Activated T-helper 2 cell treated with anti-CD3 and anti-CD28 coated beads, Interferon-gamma antibody, Interleukin-2, Interleukin-4, amounts not matched to agents 10 μg/mL and 5 μg/mL and 100 μg/mL, durations not matched to agents 14 hours and 24 hours and 36 hours (primary cell): Measurements from ENCODE around the gene SLC7A8. TPM values are rescaled to one million over a fixed set of nuclear protein-coding genes. Genes with fewer than 3 reads are reported as not detected.
"Not testable (repeated sequence)": the region's sequence is repeated elsewhere in the genome, so short reads cannot be mapped to it uniquely, and the experiment has no call there.

Experiments
- DNase-seq: peaks from one replicate; pipeline ENCODE4 v3.0.0; 2021; ENCODE audit warnings: low spot score
- H3K27ac Mint-ChIP-seq: one replicate; pipeline ENCODE4 v1.8.0; 2021; ENCODE audit warnings: mixed read lengths
- H3K27me3 Mint-ChIP-seq: one replicate; pipeline ENCODE4 v1.8.0; 2021; ENCODE audit warnings: low read depth, mixed read lengths
- H3K36me3 Mint-ChIP-seq: one replicate; pipeline ENCODE4 v1.8.0; 2021; ENCODE audit warnings: low read depth, mixed read lengths
- H3K4me1 Mint-ChIP-seq: one replicate; pipeline ENCODE4 v1.8.0; 2021; ENCODE audit warnings: low read depth, mixed read lengths
- H3K4me3 Mint-ChIP-seq: one replicate; pipeline ENCODE4 v1.8.0; 2021; ENCODE audit warnings: low read depth, mild to moderate bottlenecking, moderate library complexity, mixed read lengths
- H3K9me3 Mint-ChIP-seq: one replicate; pipeline ENCODE4 v1.8.0; 2021; ENCODE audit warnings: mixed read lengths
- intact Hi-C: fragments of 100-400 bp; cut with micrococcal nuclease; formaldehyde crosslinking; loops from one replicate; pipeline ENCODE4 v1.15.1; 2023
- total RNA-seq: library from RNA; stranded (reverse); gene quantifications from 2 replicates; pipeline ENCODE4 v1.2.3, GENCODE V29; 2022

SLC7A8 gene
- total RNA-seq, 1 donor from 2014 or later: 5.3 TPM

DNA sequence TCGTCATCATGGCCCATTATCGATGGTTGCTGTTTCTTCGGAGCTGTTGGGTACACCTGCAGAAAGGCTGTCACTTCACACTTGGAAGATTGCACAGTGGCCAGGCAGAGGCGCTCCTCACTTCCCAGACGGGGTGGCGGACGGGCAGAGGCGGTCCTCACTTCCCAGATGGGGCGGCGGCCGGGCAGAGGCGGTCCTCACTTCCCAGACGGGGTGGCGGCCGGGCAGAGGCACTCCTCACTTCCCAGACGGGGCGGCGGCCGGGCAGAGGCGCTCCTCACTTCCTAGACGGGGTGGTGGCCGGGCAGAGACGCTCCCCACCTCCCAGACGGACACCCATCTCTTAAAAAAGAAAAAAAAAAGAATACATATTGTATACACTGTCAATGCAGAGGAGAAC lies 75.3 kb downstream of the SLC7A8 start:
- H3K4me1 Mint-ChIP-seq, intact Hi-C loops, H3K27me3 Mint-ChIP-seq, H3K27ac Mint-ChIP-seq, DNase-seq, H3K36me3 Mint-ChIP-seq, H3K4me3 Mint-ChIP-seq, H3K9me3 Mint-ChIP-seq: not testable (repeated sequence)

DNA sequence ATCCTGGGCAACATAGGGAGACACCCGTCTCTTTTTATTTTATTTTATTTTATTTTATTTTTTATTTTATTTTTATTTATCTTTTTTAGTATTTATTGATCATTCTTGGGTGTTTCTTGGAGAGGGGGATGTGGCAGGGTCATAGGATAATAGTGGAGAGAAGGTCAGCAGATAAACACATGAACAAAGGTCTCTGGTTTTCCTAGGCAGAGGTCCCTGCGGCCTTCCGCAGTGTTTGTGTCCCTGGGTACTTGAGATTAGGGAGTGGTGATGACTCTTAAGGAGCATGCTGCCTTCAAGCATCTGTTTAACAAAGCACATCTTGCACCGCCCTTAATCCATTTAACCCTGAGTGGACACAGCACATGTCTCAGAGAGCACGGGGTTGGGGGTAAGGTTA lies 75.8 kb downstream of the SLC7A8 start:
- H3K27ac Mint-ChIP-seq, intact Hi-C loops, DNase-seq, H3K4me3 Mint-ChIP-seq, H3K27me3 Mint-ChIP-seq, H3K4me1 Mint-ChIP-seq, H3K9me3 Mint-ChIP-seq, H3K36me3 Mint-ChIP-seq: not testable (repeated sequence)

DNA sequence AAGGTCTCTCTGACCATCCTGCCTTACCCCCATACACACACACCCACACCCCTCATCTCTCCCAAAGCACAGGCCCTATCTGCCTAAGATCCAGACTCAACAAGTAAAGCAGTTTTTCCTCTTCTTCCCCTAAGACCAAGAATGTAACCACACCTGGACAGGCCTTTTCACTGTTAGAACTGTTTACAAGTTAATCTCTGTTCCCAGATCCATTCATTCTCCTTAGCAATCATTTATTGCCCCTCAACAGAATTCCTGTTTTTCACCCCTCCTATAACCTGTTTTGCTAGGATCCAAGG lies 76.8 kb downstream of the SLC7A8 start:
- no peak overlapping the region for H3K27ac Mint-ChIP-seq
- no peaks in the 10 kb centered on the region for H3K4me1 Mint-ChIP-seq
- no peaks in the 10 kb centered on the region for H3K27me3 Mint-ChIP-seq
- intact Hi-C loops: no loop called here
- H3K4me3 Mint-ChIP-seq: no peak overlapping the region
- no peaks in the 10 kb centered on the region for H3K36me3 Mint-ChIP-seq
- DNase-seq: no peak
- H3K9me3 Mint-ChIP-seq: no peaks in the 10 kb centered on the region

DNA sequence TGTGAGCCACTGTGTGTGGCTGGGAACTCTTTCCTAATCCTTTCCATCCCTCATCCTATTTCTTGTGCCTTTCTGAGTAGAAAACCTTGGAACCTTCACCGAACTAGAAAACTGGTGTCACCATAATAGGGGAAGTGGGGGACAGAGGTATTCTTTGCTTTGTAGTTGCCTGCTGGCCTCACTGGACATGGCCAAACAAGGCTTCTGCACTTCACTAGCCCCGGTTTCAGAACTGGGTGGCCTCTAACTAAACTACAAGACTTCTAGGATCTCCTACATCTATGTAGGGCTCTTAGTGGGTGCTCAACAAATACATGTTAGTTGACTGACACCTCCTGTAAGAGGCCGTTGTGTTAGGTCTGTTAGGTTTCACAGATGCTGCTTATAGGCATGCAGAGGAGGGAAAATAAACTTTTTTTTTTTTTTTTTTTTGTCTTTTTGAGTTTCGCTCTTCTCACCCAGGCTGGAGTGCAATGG lies 78.1 kb downstream of the SLC7A8 start:
- H3K27ac Mint-ChIP-seq: no peak overlapping the region
- intact Hi-C loops: no loop called here
- H3K9me3 Mint-ChIP-seq: no peaks in the 10 kb centered on the region
- H3K36me3 Mint-ChIP-seq: no peaks in the 10 kb centered on the region
- H3K27me3 Mint-ChIP-seq: no peaks in the 10 kb centered on the region
- no peak overlapping the region for H3K4me3 Mint-ChIP-seq
- no peak for DNase-seq
- no peaks in the 10 kb centered on the region for H3K4me1 Mint-ChIP-seq

DNA sequence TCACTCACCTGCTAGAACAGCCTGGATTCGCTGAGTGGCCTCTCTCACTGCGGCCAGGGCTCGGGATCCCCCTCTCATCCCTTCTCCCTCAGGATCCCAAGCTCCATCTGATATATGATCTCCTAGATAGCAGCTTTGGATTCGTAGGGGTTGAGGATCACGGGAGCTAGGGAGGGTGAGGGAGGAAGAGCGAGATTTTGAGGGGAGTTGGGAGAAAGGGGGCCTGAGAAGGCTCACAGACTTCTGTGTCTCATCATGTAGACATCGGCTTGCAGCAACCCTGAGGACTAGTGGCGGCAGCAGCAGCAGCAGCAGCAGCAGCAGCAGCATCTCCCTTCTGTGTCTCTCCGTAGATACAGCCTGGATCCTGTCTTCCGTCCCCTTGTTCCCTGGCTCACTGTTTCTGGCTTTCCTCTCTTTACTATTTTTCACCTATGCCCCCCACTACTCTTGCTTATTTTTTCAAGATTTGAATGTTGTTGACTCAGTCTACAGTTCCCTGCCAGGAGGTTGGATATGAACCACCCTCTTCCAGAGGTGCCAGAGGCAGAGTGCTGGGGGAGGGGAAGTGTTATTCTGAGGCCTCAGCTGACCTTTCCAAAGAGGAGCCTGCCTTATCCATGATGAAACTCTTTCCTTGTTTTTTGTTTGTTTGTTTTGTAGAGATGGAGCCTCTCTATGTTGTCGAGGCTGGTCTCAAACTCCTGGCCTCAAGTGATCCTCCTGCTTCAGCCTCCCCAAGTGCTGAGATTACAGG lies 78.7 kb downstream of the SLC7A8 start, which contains the start of gene CIROP:
CIROP (minus strand) TSS at position 399 of the 757 bp plus-strand sequence; CDS start at position 330, 69 bp downstream.
- Mint-ChIP-seq H3K27me3 (no peaks in the 10 kb centered on the region), H3K9me3 (no peaks in the 10 kb centered on the region), H3K27ac (no peak within 1 kb of the TSS), H3K4me3 (no peak within 1 kb of the TSS), H3K36me3 (no peaks in the 10 kb centered on the region), H3K4me1 (no peaks in the 10 kb centered on the region)
- no peak for DNase-seq
- intact Hi-C loops: no loop called here

DNA sequence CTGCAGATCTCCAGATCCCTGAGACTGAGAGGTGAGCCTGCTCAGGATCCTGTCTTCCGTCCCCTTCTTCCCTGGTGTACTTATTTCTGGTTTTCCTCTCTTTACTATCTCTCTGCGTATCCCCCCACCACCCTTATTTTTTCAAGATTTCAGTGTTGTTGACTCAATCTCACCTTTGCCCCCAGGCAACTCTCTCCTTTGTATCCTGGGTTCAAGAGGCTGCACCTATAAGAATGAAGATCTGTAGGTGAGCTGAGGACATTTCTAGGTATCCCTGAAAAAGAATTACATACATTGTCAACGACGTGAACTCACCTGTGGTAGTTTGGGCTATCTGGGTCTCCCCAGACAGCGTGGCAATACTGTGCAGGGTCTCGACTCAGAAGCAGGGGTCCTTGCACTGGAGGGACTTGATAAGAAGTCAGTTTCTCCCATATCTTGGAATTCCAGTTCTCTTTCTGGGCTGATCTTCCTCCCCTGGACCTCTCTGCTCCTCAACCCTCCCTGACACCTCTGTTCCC lies 79.3 kb downstream of the SLC7A8 start:
- H3K27ac Mint-ChIP-seq: no peak overlapping the region
- no peak overlapping the region for H3K4me3 Mint-ChIP-seq
- no peak for DNase-seq
- intact Hi-C loops: no loop called here
- peaks cover 1% of the 10 kb centered on the region for H3K4me1 Mint-ChIP-seq
- no peaks in the 10 kb centered on the region for H3K9me3 Mint-ChIP-seq
- H3K27me3 Mint-ChIP-seq: no peaks in the 10 kb centered on the region
- H3K36me3 Mint-ChIP-seq: peaks cover 6% of the 10 kb centered on the region

DNA sequence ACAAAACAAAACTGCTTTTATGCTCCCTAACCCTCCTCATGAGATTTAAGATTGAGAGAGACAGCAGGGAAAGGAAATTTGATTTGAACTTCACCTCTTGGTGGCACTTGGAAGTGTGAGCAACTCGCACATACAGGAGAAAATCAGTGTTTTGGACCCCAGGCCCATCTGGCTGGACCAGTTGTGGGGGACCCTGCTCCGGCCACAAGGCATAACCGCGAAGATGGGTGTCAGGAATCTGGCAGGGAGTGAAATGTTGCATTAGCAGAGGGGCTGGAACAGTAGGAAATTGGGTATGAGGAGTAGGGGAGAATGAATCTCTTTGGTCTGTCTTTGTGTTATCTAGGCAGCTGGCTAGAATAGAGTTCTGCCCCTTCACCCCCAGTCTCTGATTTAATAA lies 79.9 kb downstream of the SLC7A8 start:
- peaks cover 12% of the 10 kb centered on the region for H3K36me3 Mint-ChIP-seq
- no peaks in the 10 kb centered on the region for H3K27me3 Mint-ChIP-seq
- DNase-seq: no peak
- H3K9me3 Mint-ChIP-seq: no peaks in the 10 kb centered on the region
- H3K4me1 Mint-ChIP-seq: peaks cover 2% of the 10 kb centered on the region
- no peak overlapping the region for H3K4me3 Mint-ChIP-seq
- intact Hi-C loops: no loop called here
- H3K27ac Mint-ChIP-seq: no peak overlapping the region

DNA sequence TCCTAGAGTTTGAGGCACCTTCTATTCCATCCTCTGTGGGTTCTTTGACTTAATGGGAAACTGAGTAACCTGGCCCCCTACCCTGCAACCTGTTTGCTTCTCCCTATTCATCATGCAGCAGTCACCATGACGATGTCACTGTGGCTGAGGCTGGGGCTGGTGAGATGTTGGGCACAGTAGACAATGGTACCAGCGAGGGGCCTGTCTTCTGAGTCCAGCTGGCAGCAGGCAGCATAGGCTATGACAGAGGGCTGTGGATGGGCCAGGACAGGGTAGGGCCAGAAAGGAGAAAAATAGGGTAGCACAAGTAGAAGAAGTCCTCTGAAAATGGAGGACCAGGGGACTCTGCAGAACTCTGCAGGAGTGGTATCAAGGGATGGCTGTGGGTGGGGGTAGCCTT lies 80.7 kb downstream of the SLC7A8 start:
- H3K4me1 Mint-ChIP-seq: peaks cover 2% of the 10 kb centered on the region
- H3K27ac Mint-ChIP-seq: no peak overlapping the region
- H3K27me3 Mint-ChIP-seq: no peaks in the 10 kb centered on the region
- intact Hi-C loops: no loop called here
- no peaks in the 10 kb centered on the region for H3K9me3 Mint-ChIP-seq
- DNase-seq: no peak
- H3K4me3 Mint-ChIP-seq: no peak overlapping the region
- peaks cover 18% of the 10 kb centered on the region for H3K36me3 Mint-ChIP-seq

DNA sequence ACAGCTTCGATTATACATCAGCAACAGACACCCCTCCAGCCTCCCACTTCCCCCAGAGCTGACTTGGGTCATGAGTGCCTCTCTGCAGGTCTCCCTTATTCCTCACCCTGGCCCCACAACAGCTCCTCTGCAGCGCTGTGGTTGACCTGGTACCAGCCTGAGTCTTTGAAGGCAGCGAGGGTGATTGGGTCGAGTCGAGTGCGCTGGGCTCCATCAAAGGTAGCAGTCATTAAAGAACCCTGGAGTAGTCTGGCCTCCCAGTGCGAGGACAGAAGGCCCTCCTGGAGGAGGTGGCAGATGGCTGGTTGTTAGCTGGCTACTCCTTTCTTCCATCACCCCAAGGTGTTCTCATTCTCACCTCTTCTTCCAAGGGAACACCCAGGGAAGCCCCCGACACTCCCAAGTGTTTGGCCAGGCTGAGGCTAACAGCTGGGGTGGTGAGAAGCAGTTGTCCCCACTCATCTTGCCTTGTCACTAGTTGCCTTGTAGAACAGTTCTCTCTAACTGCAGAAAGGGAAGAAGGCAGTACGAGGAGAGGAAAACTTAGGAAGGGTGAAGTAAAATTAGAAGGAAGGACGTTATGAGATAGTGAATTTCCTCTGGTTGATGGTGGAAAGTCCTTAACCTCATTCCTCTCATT lies 81.4 kb downstream of the SLC7A8 start:
- Mint-ChIP-seq H3K27ac (no peak overlapping the region), H3K9me3 (no peaks in the 10 kb centered on the region), H3K4me3 (no peak overlapping the region), H3K4me1 (peaks cover 9% of the 10 kb centered on the region), H3K27me3 (no peaks in the 10 kb centered on the region), H3K36me3 (peaks cover 25% of the 10 kb centered on the region)
- intact Hi-C loops: no loop called here
- no peak for DNase-seq

DNA sequence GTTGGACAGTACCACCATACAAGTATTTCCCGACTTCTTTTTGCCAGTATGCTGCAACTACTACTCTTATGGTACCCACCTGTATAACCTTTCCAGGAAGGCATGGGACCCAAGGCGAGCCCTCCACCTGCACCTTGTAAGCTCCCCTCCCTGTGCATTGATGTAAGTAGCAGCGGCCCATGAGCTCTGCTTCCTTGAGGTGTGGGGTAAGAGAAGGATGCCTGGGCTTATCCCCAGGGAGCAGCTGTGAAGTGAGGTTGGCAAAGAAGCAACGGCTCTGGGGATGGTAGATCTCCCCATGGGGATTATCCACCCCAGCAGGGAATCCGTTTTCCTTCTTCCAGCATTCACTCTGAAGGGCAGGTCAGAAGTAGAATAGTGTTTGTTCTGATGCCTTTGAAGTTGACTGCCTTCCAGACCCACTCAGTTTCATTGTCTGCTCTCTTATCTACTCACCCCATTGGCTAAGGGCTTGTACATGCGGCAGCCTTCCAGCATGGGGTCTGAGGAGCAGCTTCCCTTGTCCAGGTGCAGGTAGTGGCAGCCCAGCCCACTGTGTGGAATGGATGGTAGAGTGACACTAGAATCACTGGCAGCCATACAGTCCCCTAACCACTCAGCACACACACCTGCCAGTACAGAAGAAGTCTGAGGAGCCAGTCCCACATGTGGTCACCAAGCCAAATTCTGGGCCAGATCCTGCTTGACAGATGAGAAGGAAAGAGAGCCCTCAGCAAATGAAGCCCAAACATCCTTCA lies 82.1 kb downstream of the SLC7A8 start:
- Mint-ChIP-seq H3K36me3 (peaks cover 30% of the 10 kb centered on the region), H3K9me3 (no peaks in the 10 kb centered on the region), H3K4me1 (peaks cover 16% of the 10 kb centered on the region), H3K4me3 (no peak overlapping the region), H3K27me3 (no peaks in the 10 kb centered on the region), H3K27ac (no peak overlapping the region)
- no peak for DNase-seq
- intact Hi-C loops: no loop called here

DNA sequence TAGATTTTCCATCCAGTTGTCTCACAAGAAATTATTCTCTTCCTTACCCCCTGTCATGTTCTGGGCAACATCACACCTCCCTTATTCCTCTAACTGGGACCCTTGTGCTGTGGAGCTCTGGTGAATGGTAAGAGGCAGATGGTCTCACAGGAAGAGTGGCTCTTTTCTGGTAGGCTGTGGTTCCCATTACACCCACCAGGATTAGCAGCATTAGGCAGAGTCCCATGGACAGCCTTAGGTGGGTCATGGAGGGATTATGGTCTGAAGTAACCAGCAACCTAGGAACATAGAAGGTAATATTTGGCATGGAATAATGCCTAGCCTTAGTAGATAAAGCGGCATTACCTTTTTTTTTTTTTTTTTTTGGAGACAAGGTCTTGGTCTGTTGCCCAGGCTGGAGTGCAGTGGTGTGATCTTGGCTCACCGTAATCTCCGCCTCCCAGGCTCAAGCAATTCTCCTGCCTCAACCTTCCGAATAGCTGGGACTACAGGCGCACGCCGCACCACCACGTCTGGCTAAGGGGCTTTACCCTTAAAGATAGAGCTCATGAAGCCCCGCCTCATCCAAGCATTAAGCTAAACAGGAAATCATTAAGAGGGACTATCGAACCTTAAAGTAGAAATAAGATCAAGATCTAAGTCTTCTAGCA lies 84.1 kb downstream of the SLC7A8 start:
- Mint-ChIP-seq H3K36me3 (peaks cover 30% of the 10 kb centered on the region), H3K4me3 (no peak overlapping the region), H3K9me3 (no peaks in the 10 kb centered on the region), H3K27me3 (no peaks in the 10 kb centered on the region), H3K4me1 (peaks cover 16% of the 10 kb centered on the region), H3K27ac (no peak overlapping the region)
- intact Hi-C loops: no loop called here
- DNase-seq: no peak

DNA sequence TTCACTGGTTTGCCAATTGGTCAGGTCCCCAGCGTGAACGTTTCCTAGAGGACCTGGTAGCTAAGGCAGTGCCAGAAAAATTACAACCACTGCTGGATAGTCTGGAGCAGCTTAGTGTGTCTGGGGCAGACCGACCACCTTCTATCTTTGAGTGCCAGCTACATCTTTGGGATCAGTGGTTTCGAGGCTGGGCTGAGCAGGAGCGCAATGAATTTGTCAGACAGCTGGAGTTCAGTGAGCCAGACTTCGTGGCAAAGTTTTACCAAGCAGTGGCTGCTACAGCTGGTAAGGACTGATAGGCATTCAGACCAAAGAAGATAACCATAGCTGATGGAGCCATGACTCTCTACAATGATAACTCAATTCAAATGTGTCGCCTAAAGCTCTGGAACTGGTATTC lies 85.7 kb downstream of the SLC7A8 start:
- Mint-ChIP-seq H3K27ac (no peak overlapping the region), H3K9me3 (no peaks in the 10 kb centered on the region), H3K27me3 (no peaks in the 10 kb centered on the region), H3K4me3 (no peak overlapping the region), H3K4me1 (peaks cover 24% of the 10 kb centered on the region), H3K36me3 (peaks cover 38% of the 10 kb centered on the region)
- intact Hi-C loops: no loop called here
- DNase-seq: no peak
